ENCODE results near the gene CPLX3.

CPLX3 gene

GRCh38 chr15:74830868-74831267, 4.4 kb downstream of the CPLX3 start:
- no peak for DNase-seq

GRCh38 chr15:74831813-74832495, 5.5 kb downstream of the CPLX3 start:
- no peak for DNase-seq

GRCh38 chr15:74832826-74833225, 6.4 kb downstream of the CPLX3 start:
- no peak for DNase-seq

DNA sequence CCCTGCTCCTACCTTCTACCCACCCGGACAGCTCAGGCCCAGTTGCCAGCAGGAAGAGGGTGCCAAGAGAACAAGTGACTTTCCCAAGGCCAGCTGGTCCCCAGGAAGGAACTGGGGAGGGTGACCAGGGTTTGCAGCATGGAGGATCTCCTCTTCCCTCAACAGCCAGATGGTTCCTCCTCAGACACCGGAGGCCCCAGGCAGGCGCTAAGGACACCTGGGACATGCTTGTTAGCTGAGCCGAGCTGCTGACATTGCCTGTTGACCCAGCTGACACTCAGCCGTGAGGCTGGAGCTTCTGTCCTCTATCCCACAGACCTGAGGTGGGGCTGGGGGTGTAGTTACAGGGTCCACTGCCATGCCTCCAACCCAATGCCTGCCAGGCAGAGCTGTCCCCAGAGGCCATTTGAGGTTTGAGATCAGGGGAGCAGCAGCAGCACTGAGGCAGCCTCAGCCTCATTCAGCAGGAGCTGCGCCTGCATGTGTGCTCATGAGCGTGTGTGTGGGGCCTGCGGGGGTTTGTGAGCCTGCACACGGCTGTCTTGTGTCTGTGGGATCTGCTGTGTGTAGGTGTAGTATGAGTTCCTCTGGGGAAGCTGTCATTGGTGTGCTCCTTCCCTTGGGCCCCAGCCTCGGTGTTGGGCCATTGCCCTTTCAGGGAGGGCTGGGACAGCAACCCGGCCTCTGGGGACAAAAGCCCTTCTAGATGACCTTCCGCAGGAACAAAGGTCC, 7.1 kb downstream of the CPLX3 start:
- no peak for DNase-seq

- DNase-seq = peak; percentile 35 to 37
Observed at GRCh38 chr15:74835312-74835823, 8.9 kb downstream of the CPLX3 start.

GRCh38 chr15:74836846-74837245, 10.4 kb downstream of the CPLX3 start:
- no peak for DNase-seq

DNA sequence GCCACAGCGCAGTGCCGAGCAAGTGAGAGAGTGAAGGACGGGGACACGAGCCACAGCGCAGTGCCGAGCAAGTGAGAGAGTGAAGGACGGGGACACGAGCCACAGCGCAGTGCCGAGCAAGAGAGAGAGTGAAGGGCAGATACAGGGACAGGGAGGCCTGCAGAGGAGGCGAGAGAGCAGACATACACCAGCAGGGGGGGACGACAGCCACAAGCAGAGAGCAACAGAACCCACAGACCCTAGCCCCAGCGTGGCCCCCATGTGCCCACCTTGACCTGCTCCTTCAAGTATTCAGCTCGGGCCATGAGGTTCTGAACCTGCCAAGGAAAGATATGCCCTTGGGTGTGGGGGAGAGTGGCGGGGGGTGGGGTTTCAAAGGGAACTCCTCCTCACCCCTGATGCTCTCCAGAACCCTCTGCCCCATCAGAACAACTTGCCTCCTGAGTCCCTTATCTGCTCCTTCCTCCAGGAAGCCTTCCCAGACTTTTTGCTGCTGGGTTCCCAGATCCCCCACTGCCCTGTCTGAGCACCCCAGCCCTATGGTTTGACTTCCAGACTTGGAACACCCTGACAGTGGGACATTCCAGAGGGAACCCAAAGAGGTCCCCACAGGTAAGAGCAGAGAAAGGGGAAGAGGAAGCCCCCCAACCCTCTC, 11.2 kb downstream of the CPLX3 start:
- DNase-seq = no peak

DNA sequence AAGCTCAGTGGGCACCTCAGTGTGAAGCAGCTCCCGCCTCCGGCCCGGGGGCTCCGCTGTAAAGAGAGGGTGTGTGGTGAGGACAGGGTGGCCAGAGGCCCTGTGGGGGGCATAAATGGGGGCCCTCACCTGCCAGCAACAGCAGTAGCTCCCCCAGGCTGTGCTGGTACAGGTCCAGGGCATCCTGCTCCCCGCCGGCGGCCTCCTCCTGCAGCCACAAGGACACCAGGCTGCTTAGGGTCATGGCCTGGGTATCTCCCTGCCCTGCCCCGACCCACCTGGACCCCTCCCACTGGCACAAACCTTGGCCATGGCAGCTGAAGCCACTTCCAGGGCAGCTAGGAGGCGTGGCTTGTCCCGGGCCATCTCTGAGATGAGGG, 11.7 kb downstream of the CPLX3 start:
- no peak for DNase-seq

DNA sequence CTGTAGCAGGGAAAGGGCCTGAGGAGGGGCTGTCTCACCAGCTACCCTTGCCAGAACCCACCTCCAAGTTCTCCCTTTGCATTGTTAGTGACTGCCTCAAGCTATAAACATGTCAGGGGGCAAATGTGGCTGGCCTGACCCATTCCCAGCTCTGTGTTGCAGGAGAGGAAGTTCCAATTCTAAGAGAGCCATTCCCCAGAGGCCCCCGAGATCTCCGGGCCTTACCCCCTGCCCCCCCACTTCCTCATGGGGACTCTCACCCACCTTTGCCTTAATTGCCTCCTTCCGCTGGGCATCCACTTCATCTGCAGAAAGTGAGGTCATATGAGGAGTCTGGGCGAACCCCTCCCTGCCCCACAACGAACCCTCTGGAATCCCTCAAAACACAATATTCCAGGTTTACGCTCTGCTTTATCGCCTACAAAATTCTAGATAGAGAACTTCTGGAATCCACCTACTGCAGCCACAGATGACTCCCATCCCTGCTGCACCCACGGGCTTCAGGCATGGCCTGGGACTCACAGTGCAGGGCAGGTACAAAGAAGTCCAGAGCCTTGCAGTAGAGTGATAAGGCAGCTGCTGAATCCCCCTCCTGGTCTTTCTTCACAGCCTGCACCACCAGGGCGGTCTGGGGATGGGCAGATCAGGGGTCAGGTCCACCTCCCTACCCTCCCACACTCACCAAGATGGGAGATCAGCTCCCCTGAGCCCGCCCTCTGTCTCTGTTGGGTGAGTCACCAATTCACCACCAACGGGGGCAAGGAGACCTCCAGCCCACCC, 12.5 kb downstream of the CPLX3 start:
- DNase-seq = no peak

GRCh38 chr15:74839526-74840395, 13.3 kb downstream of the CPLX3 start:
- DNase-seq = no peak

DNA sequence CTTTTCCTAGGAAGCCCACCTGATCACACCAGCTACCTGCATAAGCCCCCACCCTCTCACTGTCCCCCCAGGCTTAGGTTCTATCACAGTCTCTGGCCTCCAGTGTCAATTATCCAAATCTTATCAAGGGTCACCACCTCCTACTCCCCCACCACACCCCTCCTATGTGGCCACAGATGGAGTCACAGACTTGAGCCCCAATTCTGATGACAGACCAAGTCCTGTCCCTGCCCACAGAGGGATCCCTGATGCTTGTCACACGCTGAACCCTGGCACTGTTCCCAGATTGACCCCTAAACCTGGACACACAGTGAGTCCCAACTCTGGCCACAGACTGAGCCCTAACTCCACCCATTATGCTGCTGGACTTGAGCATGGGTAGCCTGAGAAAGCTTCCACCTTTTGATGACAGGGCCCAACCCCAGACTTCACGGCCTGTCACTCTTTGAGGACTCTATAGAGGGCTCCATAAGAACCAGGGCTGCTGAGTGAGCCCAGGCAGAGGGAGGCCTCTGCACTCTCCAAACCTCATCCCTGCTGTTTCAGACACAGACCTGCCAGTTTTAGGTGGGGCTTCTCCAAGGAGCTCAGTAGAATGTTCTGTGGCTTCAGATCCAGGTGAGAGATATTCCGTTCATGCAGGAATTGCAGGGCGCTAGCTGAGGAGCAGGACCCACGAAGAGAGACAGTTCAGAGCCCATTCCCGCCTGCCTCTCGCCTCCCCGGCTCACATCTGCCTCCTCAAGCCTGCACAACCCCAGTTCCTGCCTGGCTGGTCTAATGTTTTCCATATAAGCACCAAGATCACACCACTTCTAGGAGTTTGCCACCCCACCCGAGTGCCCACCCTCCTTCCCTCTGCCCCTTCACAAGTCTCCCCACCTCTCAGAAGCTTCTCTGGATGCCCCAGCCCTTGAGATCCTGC, 14.7 kb downstream of the CPLX3 start:
- DNase-seq = no peak

DNA sequence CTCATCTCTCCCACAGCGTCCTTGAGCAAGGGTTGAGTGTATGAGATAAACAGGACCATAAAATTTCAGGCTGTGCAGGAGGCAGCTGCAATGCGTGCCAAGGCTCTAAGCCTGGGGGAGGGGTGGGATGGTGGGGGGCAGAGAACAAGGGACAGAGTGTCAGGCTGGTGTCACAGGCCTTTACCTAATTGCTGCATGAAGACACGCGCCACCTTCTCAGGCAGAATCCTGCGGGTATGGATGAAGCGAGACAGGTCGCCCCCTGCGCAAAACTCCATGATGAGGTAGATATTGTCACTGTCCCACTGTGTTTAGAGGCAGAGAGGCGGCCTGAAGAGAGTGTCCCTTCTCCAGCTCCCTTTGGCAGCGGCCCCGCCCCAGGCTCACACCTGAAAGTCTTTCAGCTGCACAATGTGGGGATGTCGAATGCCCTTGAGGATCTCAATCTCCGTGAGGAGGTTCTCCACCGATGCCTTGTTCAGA, 15.5 kb downstream of the CPLX3 start:
- no peak for DNase-seq

- peak; percentile 85 to 89 for DNase-seq
Observed at GRCh38 chr15:74842581-74843444, 16.4 kb downstream of the CPLX3 start, which contains the start of gene ULK3. Gene ULK3 (minus strand): TSS chr15:74843156. CDS start chr15:74843105, 51 bp downstream.

DNA sequence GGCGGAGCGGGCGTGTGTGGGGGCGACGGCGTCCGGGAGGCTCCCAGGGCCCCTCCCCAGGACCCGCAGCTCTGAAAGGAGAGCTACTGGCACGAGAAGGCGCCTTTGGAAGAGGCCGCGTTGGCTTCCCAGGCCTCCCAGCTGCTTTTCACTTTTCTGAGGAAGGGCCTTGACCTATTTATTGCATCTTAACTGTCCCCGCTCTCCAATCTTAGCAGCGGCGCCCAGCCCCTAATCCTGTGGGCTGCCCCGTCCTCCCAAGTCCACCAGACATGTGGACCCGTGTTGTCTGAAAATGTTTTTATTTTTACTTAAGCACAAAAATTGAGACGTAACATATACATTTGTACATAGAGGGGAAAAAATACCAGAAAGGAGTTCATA, 17.0 kb downstream of the CPLX3 start:
- no peak for DNase-seq

GRCh38 chr15:74843891-74844299, 17.5 kb downstream of the CPLX3 start:
- DNase-seq = no peak

DNA sequence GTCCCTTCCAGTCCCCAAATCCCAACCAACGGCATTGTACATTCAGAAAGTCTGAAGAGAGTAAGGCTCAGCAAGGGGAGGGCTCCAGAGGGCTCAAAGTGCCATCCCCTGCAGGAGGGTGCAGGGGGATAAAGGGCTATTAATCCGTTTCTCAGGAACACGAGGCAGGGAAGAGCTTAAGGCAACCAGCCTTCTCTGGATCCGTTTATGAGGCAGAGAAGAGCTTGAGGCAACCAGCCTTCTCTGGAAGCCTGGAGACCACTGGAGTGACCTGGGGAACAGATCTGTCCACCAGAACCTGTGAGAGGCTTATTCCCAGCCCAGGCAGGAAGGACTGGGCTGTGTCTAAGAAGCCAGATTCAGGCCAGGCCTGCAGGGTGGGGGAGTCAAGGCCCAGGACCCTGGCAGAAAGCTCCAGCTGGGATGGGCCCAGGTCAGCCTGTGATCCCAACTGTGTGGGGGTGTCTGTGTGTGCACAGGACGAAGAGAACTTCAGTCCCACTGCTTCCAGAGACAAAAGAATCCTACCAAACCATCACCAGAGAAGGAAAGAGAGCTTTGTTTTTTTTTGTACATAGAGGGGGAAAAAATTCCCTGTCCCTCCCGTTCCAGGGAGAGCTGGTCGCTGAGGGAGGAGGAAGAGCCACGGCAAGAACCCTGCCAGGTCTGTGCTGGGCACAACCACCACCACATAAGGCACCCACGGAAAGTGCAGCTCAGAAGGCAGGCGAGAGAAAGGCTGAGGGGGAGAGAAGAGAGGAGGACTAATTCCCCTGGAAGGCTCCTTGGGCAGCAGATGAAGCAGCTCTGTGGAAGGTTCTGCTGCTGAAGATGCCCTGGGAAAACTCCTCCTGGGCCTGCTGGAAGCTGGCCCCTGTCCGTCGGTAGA, 18.1 kb downstream of the CPLX3 start:
- peak in 1 of 2 experiments; percentile 19 for DNase-seq

- DNase-seq = peak; percentile 50 to 55
Observed at GRCh38 chr15:74845208-74845568, 18.8 kb downstream of the CPLX3 start.

- DNase-seq = no peak
Observed at GRCh38 chr15:74845581-74845980, 19.2 kb downstream of the CPLX3 start.

DNA sequence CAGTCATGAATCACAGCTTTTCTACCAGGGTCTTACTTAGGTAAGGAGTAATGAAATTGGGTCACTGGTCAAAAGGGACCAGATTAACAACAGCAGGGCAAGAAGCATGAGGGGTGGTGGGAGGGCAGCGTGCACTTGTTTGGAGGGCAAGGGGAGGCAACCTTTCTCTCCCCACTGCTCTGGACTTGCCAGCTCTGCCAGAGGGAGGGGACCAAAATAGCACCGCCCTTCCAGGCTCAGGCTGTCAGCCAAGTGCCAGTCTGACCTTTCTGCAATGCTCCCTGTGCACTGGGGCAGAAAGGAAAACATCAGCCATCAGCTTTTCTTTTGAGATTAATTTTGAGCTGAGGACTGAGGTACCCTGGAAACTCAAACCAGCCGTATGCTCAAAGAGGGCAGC, 21.0 kb downstream of the CPLX3 start:
- DNase-seq = no peak
